NCI-H2227 (cell line): ENCODE results near the gene ESPNL.

Experiments used
- DNase-seq: peaks from one replicate; lab custom pipeline; 2025; ENCODE audit not compliant: unreplicated experiment; lab: John Stamatoyannopoulos, UW

ESPNL gene

GRCh38 chr2:238155761-238156694 is 55.9 kb downstream of the ESPNL start:
- DNase-seq = no peak

- no peak for DNase-seq
Measured at GRCh38 chr2:238157506-238158017, 57.4 kb downstream of the ESPNL start.

- DNase-seq = no peak
Measured at GRCh38 chr2:238158018-238158508, 57.9 kb downstream of the ESPNL start.

- peak; percentile 79 for DNase-seq
Measured at GRCh38 chr2:238158509-238159070, 58.5 kb downstream of the ESPNL start, which contains the start of gene ERFE. Gene ERFE (plus strand): TSS chr2:238158970. CDS start chr2:238159008, 38 bp downstream.

- no peak for DNase-seq
Measured at GRCh38 chr2:238159071-238159539, 59.0 kb downstream of the ESPNL start.

- no peak for DNase-seq
Measured at GRCh38 chr2:238159661-238160205, 59.6 kb downstream of the ESPNL start.

GRCh38 chr2:238160206-238161129 is 60.3 kb downstream of the ESPNL start:
- DNase-seq = no peak

GRCh38 chr2:238161291-238162051 is 61.3 kb downstream of the ESPNL start:
- no peak for DNase-seq

- DNase-seq = no peak
Measured at GRCh38 chr2:238162251-238162845, 62.2 kb downstream of the ESPNL start.

- no peak for DNase-seq
Measured at GRCh38 chr2:238162846-238163441, 62.8 kb downstream of the ESPNL start.

- DNase-seq = peak; percentile 35
Measured at GRCh38 chr2:238163481-238164198, 63.5 kb downstream of the ESPNL start.

- no peak for DNase-seq
Measured at GRCh38 chr2:238164906-238165287, 64.8 kb downstream of the ESPNL start.

GRCh38 chr2:238165288-238165921 is 65.3 kb downstream of the ESPNL start:
- DNase-seq = no peak

GRCh38 chr2:238166391-238167343 is 66.5 kb downstream of the ESPNL start:
- no peak for DNase-seq

GRCh38 chr2:238167344-238167715 is 67.2 kb downstream of the ESPNL start:
- no peak for DNase-seq

- no peak for DNase-seq
Measured at GRCh38 chr2:238167761-238168160, 67.6 kb downstream of the ESPNL start.
